Hepatocyte (in vitro differentiated cells): ENCODE measurements around the gene KIFC3.

ENCODE experiments used
- CTCF ChIP-seq: fragments of 200-600 bp; sonication (generic); IDR thresholded peaks from 2 replicates; pipeline ENCODE4 v1.5.1; 2016; ENCODE audit warnings: antibody characterized with exemption, mild to moderate bottlenecking; ENCODE audit not compliant: poor library complexity
- EZH2 ChIP-seq: fragments of 200-600 bp; sonication (generic); IDR thresholded peaks from 2 replicates; pipeline ENCODE4 v1.6.1; 2016; ENCODE audit warnings: antibody characterized with exemption, mild to moderate bottlenecking, borderline replicate concordance
- EZH2phosphoT487 ChIP-seq: fragments of 200-600 bp; sonication (generic); IDR thresholded peaks from one replicate; pipeline ENCODE4 v1.6.1; 2018; ENCODE audit warnings: antibody characterized with exemption, mild to moderate bottlenecking, low read depth, moderate library complexity; ENCODE audit not compliant: unreplicated experiment, severe bottlenecking

DNA sequence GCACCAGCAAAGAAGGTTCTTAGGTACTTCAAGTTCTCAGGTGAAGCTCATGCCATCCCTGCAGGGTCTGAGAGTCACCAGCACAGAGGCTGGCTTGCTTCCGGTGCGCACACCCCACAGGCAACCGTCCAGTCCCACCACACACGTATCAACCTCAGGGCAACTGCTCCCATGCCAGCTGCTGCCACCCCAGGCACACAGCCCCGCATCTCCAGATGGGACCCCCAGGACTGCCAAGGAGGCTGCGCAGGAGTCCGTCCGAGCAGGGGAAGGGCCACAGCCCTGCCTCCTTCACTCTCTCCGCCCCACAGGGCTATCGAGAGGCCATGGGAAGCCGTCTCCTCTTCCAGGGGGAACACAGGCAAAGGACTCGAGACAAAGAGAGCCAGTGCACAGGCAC, 13.3 kb downstream of the KIFC3 start:
- TF ChIP-seq EZH2 (no peak), CTCF (no peak), EZH2phosphoT487 (no peak)
